HCT116 (cell line): Measurements from ENCODE around the gene TSPAN14. TPM values are rescaled to one million over a fixed set of nuclear protein-coding genes. Genes with fewer than 3 reads are reported as not detected.

Source experiments
- ATAC-seq: fragments of 200-7000 bp; cut with Tn5 transposase; 2 replicates; pipeline ENCODE4 v1.9.1; 2020; ENCODE audit warnings: mild to moderate bottlenecking, moderate library complexity
- BruUV-seq: library from RNA; stranded (reverse); fragments of 400-500 nt; replicated peaks from 2 replicates; lab custom pipeline; 2021; lab: Mats Ljungman, UMichigan
- CTCF ChIA-PET: fragments of 300-600 bp; sonication (Branson Sonifier 250); formaldehyde crosslinking; loops from one replicate; lab custom pipeline; 2021; ENCODE audit warnings: antibody characterized with exemption; lab: Charles Lee
- POLR2A ChIA-PET: fragments of 300-600, 350-600 bp; sonication (Branson Sonifier 250); formaldehyde crosslinking; loops from one replicate; lab custom pipeline; 2021; ENCODE audit warnings: antibody characterized with exemption; lab: Charles Lee
- RAD21 ChIA-PET, 2 experiments: fragments of 300-600 bp; sonication (Branson Sonifier 250); formaldehyde crosslinking; loops; one replicate each; lab custom pipeline; 2023; ENCODE audit warnings: low total read pairs in 2 of 2; ENCODE audit not compliant: uncharacterized antibody in 2 of 2, unreplicated experiment in 2 of 2, low non-redundant PET in 1 of 2; lab: Charles Lee
- DNase-seq: peaks from one replicate; pipeline ENCODE4 v3.0.0-alpha.2; 2010; ENCODE audit warnings: low read depth, low spot score
- H2AFZ ChIP-seq: fragments of 200-600 bp; shearing (Covaris generic), sonication (generic); 2 replicates; pipeline ENCODE4 v1.6.1; 2017; ENCODE audit warnings: low read depth, mixed run types, mixed read lengths, antibody characterized with exemption, low read length; ENCODE audit not compliant: poor library complexity, severe bottlenecking
- H3K27ac ChIP-seq: 2 replicates; pipeline ENCODE4 v1.5.1; 2012; ENCODE audit warnings: low read depth, low read length
- H3K27me3 ChIP-seq: fragments of 200-600 bp; sonication (generic); 2 replicates; pipeline ENCODE4 v1.6.1; 2016; ENCODE audit warnings: mixed run types, low read length, mixed read lengths; ENCODE audit not compliant: insufficient read depth
- H3K36me3 ChIP-seq, 2 experiments: fragments of 200-500 bp in 1 of 2; fragments of 200-600 bp in 1 of 2; sonication (Bioruptor generic) in 1 of 2; sonication (generic) in 1 of 2; 2 replicates each; pipeline versions ENCODE4 v1.5.1 to v1.6.1; 2014 to 2016; ENCODE audit warnings: low read length in 2 of 2, inconsistent platforms in 1 of 2, mixed read lengths in 1 of 2, mixed run types in 1 of 2; ENCODE audit not compliant: insufficient read depth in 2 of 2, control insufficient read depth in 1 of 2
- H3K4me1 ChIP-seq, 2 experiments: fragments of 200-600 bp in 1 of 2; sonication (generic) in 1 of 2; 2 replicates each; pipeline versions ENCODE4 v1.5.1 to v1.6.1; 2012 to 2017; ENCODE audit warnings: low read length in 2 of 2, inconsistent platforms in 1 of 2, mild to moderate bottlenecking in 1 of 2, mixed read lengths in 1 of 2, mixed run types in 1 of 2, moderate library complexity in 1 of 2; ENCODE audit not compliant: insufficient read depth in 2 of 2, control insufficient read depth in 1 of 2
- H3K4me2 ChIP-seq: fragments of 200-600 bp; sonication (generic); 2 replicates; pipeline ENCODE4 v1.6.1; 2017; ENCODE audit warnings: mixed run types, low read length, mixed read lengths
- H3K4me3 ChIP-seq, 2 experiments: fragments of 200-600 bp in 1 of 2; sonication (generic) in 1 of 2; replicated peaks in 1 of 2; 2 replicates each; pipeline ENCODE4 v1.5.1; 2011 to 2016; ENCODE audit warnings: low read length in 2 of 2, control low read depth in 1 of 2, low read depth in 1 of 2, mild to moderate bottlenecking in 1 of 2, mixed read lengths in 1 of 2, mixed run types in 1 of 2
- H3K79me2 ChIP-seq: fragments of 200-600 bp; sonication (generic); 2 replicates; pipeline ENCODE4 v1.6.1; 2017; ENCODE audit warnings: mild to moderate bottlenecking, mixed run types, low read length, moderate library complexity, mixed read lengths; ENCODE audit not compliant: insufficient read depth
- H3K9ac ChIP-seq: fragments of 200-600 bp; sonication (generic); 2 replicates; pipeline ENCODE4 v1.6.1; 2016; ENCODE audit warnings: low read length, mixed read lengths
- H3K9me2 ChIP-seq: fragments of 200-600 bp; sonication (generic), shearing (Covaris generic); 2 replicates; pipeline ENCODE4 v1.6.1; 2017; ENCODE audit warnings: mixed run types, mild to moderate bottlenecking, moderate library complexity; ENCODE audit not compliant: insufficient read depth
- H3K9me3 ChIP-seq, 2 experiments: fragments of 200-500 bp in 1 of 2; fragments of 200-600 bp in 1 of 2; sonication (Bioruptor generic) in 1 of 2; sonication (generic) in 1 of 2; 2 replicates each; pipeline ENCODE4 v1.6.1; 2014 to 2017; ENCODE audit warnings: low read length in 2 of 2, mixed read lengths in 2 of 2, inconsistent platforms in 1 of 2, low read depth in 1 of 2, mild to moderate bottlenecking in 1 of 2, mixed run types in 1 of 2, moderate library complexity in 1 of 2; ENCODE audit not compliant: control insufficient read depth in 1 of 2, insufficient read depth in 1 of 2
- H4K20me1 ChIP-seq: fragments of 200-600 bp; sonication (generic), shearing (Covaris generic); 2 replicates; pipeline ENCODE4 v1.6.1; 2017; ENCODE audit warnings: mixed run types, mild to moderate bottlenecking, moderate library complexity; ENCODE audit not compliant: insufficient read depth
- CBX3 ChIP-seq: IDR thresholded peaks from 2 replicates; pipeline ENCODE4 v1.6.1; 2012; ENCODE audit warnings: low read depth
- CEBPB ChIP-seq: IDR thresholded peaks from 2 replicates; pipeline ENCODE4 v1.6.1; 2012; ENCODE audit warnings: low read depth
- CTCF ChIP-seq, 3 experiments: fragments of 200-600 bp in 1 of 3; sonication (generic) in 1 of 3; IDR thresholded peaks in 2 of 3; conservative IDR thresholded peaks in 1 of 3; 2 replicates each; pipeline ENCODE4 v1.5.1; 2012 to 2017; ENCODE audit warnings: low read depth in 2 of 3, low read length in 2 of 3, antibody characterized with exemption in 1 of 3, borderline replicate concordance in 1 of 3, control low read depth in 1 of 3, mild to moderate bottlenecking in 1 of 3, mixed read lengths in 1 of 3, mixed run types in 1 of 3, moderate library complexity in 1 of 3; ENCODE audit not compliant: insufficient read depth in 1 of 3
- EZH2phosphoT487 ChIP-seq: fragments of 200-600 bp; IDR thresholded peaks from 2 replicates; pipeline ENCODE4 v1.6.1; 2018; ENCODE audit warnings: antibody characterized with exemption, borderline replicate concordance
- FOSL1 ChIP-seq: IDR thresholded peaks from 2 replicates; pipeline ENCODE4 v1.6.1; 2012; ENCODE audit warnings: low read depth
- JUND ChIP-seq: IDR thresholded peaks from 2 replicates; pipeline ENCODE4 v1.6.1; 2012
- MAX ChIP-seq: IDR thresholded peaks from 2 replicates; pipeline ENCODE4 v1.6.1; 2012
- POLR2AphosphoS5 ChIP-seq: IDR thresholded peaks from 2 replicates; pipeline ENCODE4 v1.6.1; 2011; ENCODE audit warnings: mild to moderate bottlenecking, low read depth, low read length, moderate library complexity
- REST ChIP-seq: IDR thresholded peaks from 2 replicates; pipeline ENCODE4 v1.6.1; 2012; ENCODE audit warnings: low read depth
- SIN3A ChIP-seq: IDR thresholded peaks from 2 replicates; pipeline ENCODE4 v1.6.1; 2012; ENCODE audit warnings: low read depth
- SRF ChIP-seq: IDR thresholded peaks from 2 replicates; pipeline ENCODE4 v1.6.1; 2012; ENCODE audit warnings: low read depth
- YY1 ChIP-seq: IDR thresholded peaks from 2 replicates; pipeline ENCODE4 v1.6.1; 2011; ENCODE audit warnings: low read length, low read depth, moderate library complexity, mild to moderate bottlenecking; ENCODE audit not compliant: insufficient replicate concordance; ENCODE audit errors: extremely low read depth
- ZBTB33 ChIP-seq: IDR thresholded peaks from 2 replicates; pipeline ENCODE4 v1.6.1; 2011; ENCODE audit warnings: mild to moderate bottlenecking, low read length, moderate library complexity; ENCODE audit not compliant: insufficient replicate concordance; ENCODE audit errors: extremely low read depth
- ZFX ChIP-seq: fragments of 450-650 bp; IDR thresholded peaks from 2 replicates; pipeline ENCODE4 v1.6.1; 2017
- ZNF274 ChIP-seq: fragments of 200-500 bp; sonication (Bioruptor generic); IDR thresholded peaks from 2 replicates; pipeline ENCODE4 v1.6.1; 2014; ENCODE audit warnings: mild to moderate bottlenecking, low read depth, low read length, inconsistent platforms
- intact Hi-C: fragments of 100-400 bp; cut with micrococcal nuclease; formaldehyde crosslinking; loops from 2 replicates; pipeline ENCODE4 v1.10.0; 2022
- total RNA-seq: library from RNA; stranded (reverse); gene quantifications from one replicate; pipeline ENCODE4 v1.2.1, GENCODE V29; 2021; ENCODE audit not compliant: unreplicated experiment

Gene TSPAN14
- total RNA-seq, 1 experiment from 2014 or later: 86.8 TPM

GRCh38 chr10:80427541-80427940, 26.6 kb upstream of the TSPAN14 start (continued):
- no peak for TF ChIP-seq ZBTB33
- no peak for TF ChIP-seq ZNF274
- no peak for TF ChIP-seq EZH2phosphoT487
- TF ChIP-seq JUND: no peak
- TF ChIP-seq, all 23 proteins: peak for 0

GRCh38 chr10:80429521-80429973, 24.6 kb upstream of the TSPAN14 start:
- H3K27ac ChIP-seq: peak overlapping the region; percentile 27; the same call in 1 of the 2 replicates
- H3K4me3 ChIP-seq: no peak overlapping the region
- H3K4me2 ChIP-seq: peak overlapping the region; percentile 52
- ATAC-seq: peak; percentile 96
- H3K9me2 ChIP-seq: no peaks in the 10 kb centered on the region
- peak overlapping the region; percentile 0; the same call in 1 of the 2 replicates for H3K9ac ChIP-seq
- DNase-seq: peak; percentile 76
- BruUV-seq: no TSS peak
- H4K20me1 ChIP-seq: no peaks in the 10 kb centered on the region
- H3K4me1 ChIP-seq: peaks cover 7 to 22% of the 10 kb centered on the region in 2 experiments; a peak in 3 of 4 replicates
- H3K9me3 ChIP-seq: no peaks in the 10 kb centered on the region
- ChIA-PET CTCF (interaction anchor here (0.9 to 1.6 kb wide), 3 partner anchors 21 to 51 kb away, joined by 3 to 4 read pairs (median 3); no protein-coding TSS in a partner anchor), POLR2A (interaction anchor here (0.9 kb wide), 1 partner anchor 9 kb away, joined by 3 read pairs; no protein-coding TSS in a partner anchor), RAD21 (no interaction called here)
- no peaks in the 10 kb centered on the region for H3K79me2 ChIP-seq
- no peaks in the 10 kb centered on the region for H3K27me3 ChIP-seq
- intact Hi-C loops: no loop called here
- H2AFZ ChIP-seq: peak overlapping the region; percentile 4
- no peaks in the 10 kb centered on the region for H3K36me3 ChIP-seq
- TF ChIP-seq JUND (peak; percentile 88), CBX3 (peak; percentile 76; the same call in 1 of the 2 replicates), ZFX (no peak), POLR2AphosphoS5 (peak; percentile 27; the same call in 1 of the 2 replicates), MAX (peak; percentile 62; the same call in 1 of the 2 replicates), SRF (no peak), FOSL1 (peak; percentile 94), REST (no peak), CEBPB (no peak), YY1 (no peak), CTCF (IDR thresholded peaks at IDR 0.05 in 2 of 3, conservative IDR thresholded peaks at IDR 0.05 in 1 of 3; ENCODE audit: borderline replicate concordance in 1 of 3, insufficient read depth in 1 of 3, low read depth in 2 of 3, low read length in 2 of 3) (no peak; a peak in 1 of 6 replicates), SIN3A (no peak)
